ENCODE measurements around the gene IL5RA.

DNA sequence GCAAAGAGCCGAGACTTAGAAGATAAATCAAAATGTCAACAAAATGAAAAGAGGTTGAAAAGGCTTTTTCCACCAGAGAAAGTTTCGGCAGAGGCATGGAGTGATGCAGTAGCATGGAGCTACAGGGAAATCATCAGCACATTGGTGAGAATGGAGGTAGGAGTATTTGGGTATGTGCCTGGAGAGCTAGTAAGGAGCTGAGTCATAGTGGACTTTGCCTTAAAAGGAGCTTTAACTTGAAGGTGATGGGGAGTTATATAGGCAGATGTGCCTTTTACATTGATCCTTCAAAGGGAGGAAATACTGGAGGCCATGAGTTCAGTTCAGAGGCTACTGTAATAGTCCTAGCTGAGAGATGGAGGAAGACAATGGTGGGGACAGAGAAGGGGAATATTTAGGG lies 44.3 kb downstream of the IL5RA start:
- TF ChIP-seq, protein P1, sequence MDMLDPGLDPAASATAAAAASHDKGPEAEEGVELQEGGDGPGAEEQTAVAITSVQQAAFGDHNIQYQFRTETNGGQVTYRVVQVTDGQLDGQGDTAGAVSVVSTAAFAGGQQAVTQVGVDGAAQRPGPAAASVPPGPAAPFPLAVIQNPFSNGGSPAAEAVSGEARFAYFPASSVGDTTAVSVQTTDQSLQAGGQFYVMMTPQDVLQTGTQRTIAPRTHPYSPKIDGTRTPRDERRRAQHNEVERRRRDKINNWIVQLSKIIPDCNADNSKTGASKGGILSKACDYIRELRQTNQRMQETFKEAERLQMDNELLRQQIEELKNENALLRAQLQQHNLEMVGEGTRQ (IDR thresholded peaks at IDR 0.05; ENCODE audit: borderline replicate concordance, low read depth, low read length): no peak
- TF ChIP-seq, protein P2, sequence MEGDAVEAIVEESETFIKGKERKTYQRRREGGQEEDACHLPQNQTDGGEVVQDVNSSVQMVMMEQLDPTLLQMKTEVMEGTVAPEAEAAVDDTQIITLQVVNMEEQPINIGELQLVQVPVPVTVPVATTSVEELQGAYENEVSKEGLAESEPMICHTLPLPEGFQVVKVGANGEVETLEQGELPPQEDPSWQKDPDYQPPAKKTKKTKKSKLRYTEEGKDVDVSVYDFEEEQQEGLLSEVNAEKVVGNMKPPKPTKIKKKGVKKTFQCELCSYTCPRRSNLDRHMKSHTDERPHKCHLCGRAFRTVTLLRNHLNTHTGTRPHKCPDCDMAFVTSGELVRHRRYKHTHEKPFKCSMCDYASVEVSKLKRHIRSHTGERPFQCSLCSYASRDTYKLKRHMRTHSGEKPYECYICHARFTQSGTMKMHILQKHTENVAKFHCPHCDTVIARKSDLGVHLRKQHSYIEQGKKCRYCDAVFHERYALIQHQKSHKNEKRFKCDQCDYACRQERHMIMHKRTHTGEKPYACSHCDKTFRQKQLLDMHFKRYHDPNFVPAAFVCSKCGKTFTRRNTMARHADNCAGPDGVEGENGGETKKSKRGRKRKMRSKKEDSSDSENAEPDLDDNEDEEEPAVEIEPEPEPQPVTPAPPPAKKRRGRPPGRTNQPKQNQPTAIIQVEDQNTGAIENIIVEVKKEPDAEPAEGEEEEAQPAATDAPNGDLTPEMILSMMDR (IDR thresholded peaks at IDR 0.05): no peak
- TF ChIP-seq YY1 (IDR thresholded peaks at IDR 0.05; ENCODE audit: low read depth) (no peak), RAD21 (IDR thresholded peaks at IDR 0.05; ENCODE audit: low read length) (no peak)
- TF ChIP-seq, protein P3, sequence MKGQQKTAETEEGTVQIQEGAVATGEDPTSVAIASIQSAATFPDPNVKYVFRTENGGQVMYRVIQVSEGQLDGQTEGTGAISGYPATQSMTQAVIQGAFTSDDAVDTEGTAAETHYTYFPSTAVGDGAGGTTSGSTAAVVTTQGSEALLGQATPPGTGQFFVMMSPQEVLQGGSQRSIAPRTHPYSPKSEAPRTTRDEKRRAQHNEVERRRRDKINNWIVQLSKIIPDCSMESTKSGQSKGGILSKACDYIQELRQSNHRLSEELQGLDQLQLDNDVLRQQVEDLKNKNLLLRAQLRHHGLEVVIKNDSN (IDR thresholded peaks at IDR 0.05; ENCODE audit: borderline replicate concordance, low read depth): no peak
